ENCODE data around the gene KIF3C.
"Not testable (repeated sequence)": the region's sequence is repeated elsewhere in the genome, so short reads cannot be mapped to it uniquely, and the experiment has no call there.

KIF3C gene

GRCh38 chr2:25905126-25905525 is 77.2 kb downstream of the KIF3C start:
- Mint-ChIP-seq H3K27ac (no peak overlapping the region), H3K9me3 (no peaks in the 10 kb centered on the region), H3K4me3 (no peak overlapping the region), H3K27me3 (ENCODE audit: low read depth) (no peaks in the 10 kb centered on the region), H3K4me1 (ENCODE audit: low read depth) (no peaks in the 10 kb centered on the region), H3K36me3 (ENCODE audit: low read depth) (no peaks in the 10 kb centered on the region)
- no peak for DNase-seq (ENCODE audit: low spot score)

GRCh38 chr2:25903216-25903776 is 79.0 kb downstream of the KIF3C start:
- Mint-ChIP-seq H3K4me1 (ENCODE audit: low read depth) (no peaks in the 10 kb centered on the region), H3K36me3 (ENCODE audit: low read depth) (no peaks in the 10 kb centered on the region), H3K27me3 (ENCODE audit: low read depth) (no peaks in the 10 kb centered on the region), H3K27ac (no peak overlapping the region), H3K4me3 (no peak overlapping the region), H3K9me3 (no peaks in the 10 kb centered on the region)
- no peak for DNase-seq (ENCODE audit: low spot score)

GRCh38 chr2:25899404-25899970 is 82.8 kb downstream of the KIF3C start:
- Mint-ChIP-seq H3K9me3 (no peaks in the 10 kb centered on the region), H3K4me1 (ENCODE audit: low read depth) (no peaks in the 10 kb centered on the region), H3K36me3 (ENCODE audit: low read depth) (no peaks in the 10 kb centered on the region), H3K4me3 (no peak overlapping the region), H3K27me3 (ENCODE audit: low read depth) (peaks cover 6% of the 10 kb centered on the region), H3K27ac (no peak overlapping the region)
- DNase-seq (ENCODE audit: low spot score) = no peak

GRCh38 chr2:25897506-25897905 is 84.8 kb downstream of the KIF3C start:
- no peak overlapping the region for H3K4me3 Mint-ChIP-seq
- no peak for DNase-seq (ENCODE audit: low spot score)
- H3K27me3 Mint-ChIP-seq (ENCODE audit: low read depth) = peaks cover 6% of the 10 kb centered on the region
- no peak overlapping the region for H3K27ac Mint-ChIP-seq
- H3K36me3 Mint-ChIP-seq (ENCODE audit: low read depth) = no peaks in the 10 kb centered on the region
- no peaks in the 10 kb centered on the region for H3K4me1 Mint-ChIP-seq (ENCODE audit: low read depth)
- no peaks in the 10 kb centered on the region for H3K9me3 Mint-ChIP-seq

GRCh38 chr2:25896308-25896707 is 86.0 kb downstream of the KIF3C start:
- H3K27ac Mint-ChIP-seq; DNase-seq (ENCODE audit: low spot score); H3K4me3 Mint-ChIP-seq; H3K4me1 Mint-ChIP-seq (ENCODE audit: low read depth); H3K9me3 Mint-ChIP-seq; H3K36me3 Mint-ChIP-seq (ENCODE audit: low read depth); H3K27me3 Mint-ChIP-seq (ENCODE audit: low read depth): not testable (repeated sequence)

- Mint-ChIP-seq H3K4me3 (no peak overlapping the region), H3K27ac (no peak overlapping the region), H3K27me3 (ENCODE audit: low read depth) (peaks cover 6% of the 10 kb centered on the region), H3K4me1 (ENCODE audit: low read depth) (no peaks in the 10 kb centered on the region), H3K36me3 (ENCODE audit: low read depth) (no peaks in the 10 kb centered on the region), H3K9me3 (no peaks in the 10 kb centered on the region)
- DNase-seq (ENCODE audit: low spot score) = no peak
Measured at GRCh38 chr2:25895610-25896009, 86.7 kb downstream of the KIF3C start.

- Mint-ChIP-seq H3K27ac (no peak overlapping the region), H3K27me3 (ENCODE audit: low read depth) (peaks cover 6% of the 10 kb centered on the region), H3K4me3 (no peak overlapping the region), H3K36me3 (ENCODE audit: low read depth) (no peaks in the 10 kb centered on the region), H3K4me1 (ENCODE audit: low read depth) (no peaks in the 10 kb centered on the region), H3K9me3 (no peaks in the 10 kb centered on the region)
- no peak for DNase-seq (ENCODE audit: low spot score)
Measured at GRCh38 chr2:25895018-25895417, 87.3 kb downstream of the KIF3C start.

- Mint-ChIP-seq H3K9me3 (no peaks in the 10 kb centered on the region), H3K36me3 (ENCODE audit: low read depth) (no peaks in the 10 kb centered on the region), H3K4me3 (no peak overlapping the region), H3K27me3 (ENCODE audit: low read depth) (peaks cover 6% of the 10 kb centered on the region), H3K27ac (no peak overlapping the region), H3K4me1 (ENCODE audit: low read depth) (no peaks in the 10 kb centered on the region)
- DNase-seq (ENCODE audit: low spot score) = no peak
Measured at GRCh38 chr2:25894135-25894830, 88.0 kb downstream of the KIF3C start.

- no peak for DNase-seq (ENCODE audit: low spot score)
- H3K4me1 Mint-ChIP-seq (ENCODE audit: low read depth) = no peaks in the 10 kb centered on the region
- no peak overlapping the region for H3K27ac Mint-ChIP-seq
- peaks cover 9% of the 10 kb centered on the region for H3K27me3 Mint-ChIP-seq (ENCODE audit: low read depth)
- H3K36me3 Mint-ChIP-seq (ENCODE audit: low read depth) = no peaks in the 10 kb centered on the region
- no peak overlapping the region for H3K4me3 Mint-ChIP-seq
- no peaks in the 10 kb centered on the region for H3K9me3 Mint-ChIP-seq
Measured at GRCh38 chr2:25891672-25892071, 90.6 kb downstream of the KIF3C start.

- Mint-ChIP-seq H3K9me3 (no peaks in the 10 kb centered on the region), H3K27ac (no peak overlapping the region), H3K27me3 (ENCODE audit: low read depth) (peaks cover 3% of the 10 kb centered on the region), H3K4me1 (ENCODE audit: low read depth) (no peaks in the 10 kb centered on the region), H3K36me3 (ENCODE audit: low read depth) (no peaks in the 10 kb centered on the region), H3K4me3 (no peak overlapping the region)
- no peak for DNase-seq (ENCODE audit: low spot score)
Measured at GRCh38 chr2:25887624-25888242, 94.6 kb downstream of the KIF3C start.

GRCh38 chr2:25885933-25886332 is 96.4 kb downstream of the KIF3C start:
- Mint-ChIP-seq H3K36me3 (ENCODE audit: low read depth) (no peaks in the 10 kb centered on the region), H3K27ac (no peak overlapping the region), H3K9me3 (no peaks in the 10 kb centered on the region), H3K27me3 (ENCODE audit: low read depth) (peaks cover 3% of the 10 kb centered on the region), H3K4me3 (no peak overlapping the region), H3K4me1 (ENCODE audit: low read depth) (peaks cover 7% of the 10 kb centered on the region)
- no peak for DNase-seq (ENCODE audit: low spot score)

- H3K4me3 Mint-ChIP-seq = no peak overlapping the region
- H3K36me3 Mint-ChIP-seq (ENCODE audit: low read depth) = peaks cover 4% of the 10 kb centered on the region
- H3K4me1 Mint-ChIP-seq (ENCODE audit: low read depth) = peaks cover 27% of the 10 kb centered on the region
- H3K27ac Mint-ChIP-seq = no peak overlapping the region
- DNase-seq (ENCODE audit: low spot score) = no peak
- no peaks in the 10 kb centered on the region for H3K9me3 Mint-ChIP-seq
- no peaks in the 10 kb centered on the region for H3K27me3 Mint-ChIP-seq (ENCODE audit: low read depth)
Measured at GRCh38 chr2:25881764-25882163, 100.5 kb downstream of the KIF3C start.

GRCh38 chr2:25879133-25879730 is 103.1 kb downstream of the KIF3C start:
- H3K4me3 Mint-ChIP-seq = peak overlapping the region; percentile 90
- H3K27ac Mint-ChIP-seq = peak overlapping the region; percentile 95
- no peaks in the 10 kb centered on the region for H3K9me3 Mint-ChIP-seq
- H3K4me1 Mint-ChIP-seq (ENCODE audit: low read depth) = peaks cover 38% of the 10 kb centered on the region
- H3K27me3 Mint-ChIP-seq (ENCODE audit: low read depth) = no peaks in the 10 kb centered on the region
- DNase-seq (ENCODE audit: low spot score) = no peak
- peaks cover 9% of the 10 kb centered on the region for H3K36me3 Mint-ChIP-seq (ENCODE audit: low read depth)

Measured in T-helper 2 cell treated with Interferon-gamma antibody and Interleukin-4, amounts not matched to agents 5 μg/mL and 100 μg/mL, for 36 hours (primary cell).